OCI-LY3 (cell line): ENCODE results near the gene RAB3GAP2.
"Not testable (repeated sequence)": the region's sequence is repeated elsewhere in the genome, so short reads cannot be mapped to it uniquely, and the experiment has no call there.

Source experiments
- H2AFZ ChIP-seq: fragments of 200-600, 300-600 bp; shearing (Covaris generic); 2 replicates; pipeline ENCODE4 v1.6.0; 2014; ENCODE audit warnings: antibody characterized with exemption, low read depth, low read length
- H3K27ac ChIP-seq: fragments of 200-600, 300-600 bp; sonication (generic); 2 replicates; pipeline ENCODE4 v1.5.1; 2014; ENCODE audit warnings: mild to moderate bottlenecking, low read length, moderate library complexity, mixed read lengths
- H3K27me3 ChIP-seq: fragments of 200-600, 300-600 bp; sonication (generic); 2 replicates; pipeline ENCODE4 v1.6.1; 2014; ENCODE audit warnings: low read depth, low read length, mixed read lengths
- H3K36me3 ChIP-seq: fragments of 200-600, 300-600 bp; sonication (generic); replicated peaks from 2 replicates; pipeline ENCODE3; 2014; ENCODE audit warnings: low read depth, low read length, mixed read lengths
- H3K4me1 ChIP-seq: fragments of 300-600, 200-600 bp; sonication (generic); 2 replicates; pipeline ENCODE4 v1.6.1; 2014; ENCODE audit warnings: low read length, mixed read lengths
- H3K4me2 ChIP-seq: fragments of 200-600, 300-600 bp; sonication (generic); 2 replicates; pipeline ENCODE4 v1.6.1; 2014; ENCODE audit warnings: low read length, mixed read lengths
- H3K4me3 ChIP-seq: fragments of 300-600, 200-600 bp; sonication (generic); 2 replicates; pipeline ENCODE4 v1.5.1; 2014; ENCODE audit warnings: antibody characterized with exemption, mild to moderate bottlenecking, low read length, moderate library complexity
- H3K79me2 ChIP-seq: fragments of 300-600, 200-600 bp; shearing (Covaris generic); 2 replicates; pipeline ENCODE4 v1.6.1; 2014; ENCODE audit warnings: mild to moderate bottlenecking, low read length, mixed read lengths
- H3K9ac ChIP-seq: fragments of 300-600, 200-600 bp; shearing (Covaris generic); 2 replicates; pipeline ENCODE4 v1.6.0; 2014; ENCODE audit warnings: mild to moderate bottlenecking, low read length, moderate library complexity
- H3K9me3 ChIP-seq: fragments of 200-600, 300-600 bp; shearing (Covaris generic); 2 replicates; pipeline ENCODE4 v1.6.1; 2014; ENCODE audit warnings: low read length, mixed read lengths; ENCODE audit not compliant: insufficient read depth
- H4K20me1 ChIP-seq: fragments of 200-600, 300-600 bp; sonication (generic); 2 replicates; pipeline ENCODE4 v1.6.1; 2016; ENCODE audit warnings: low read length, mixed read lengths; ENCODE audit not compliant: insufficient read depth
- EZH2phosphoT487 ChIP-seq: fragments of 200-600 bp; shearing (Covaris generic); IDR thresholded peaks from 2 replicates; pipeline ENCODE4 v1.6.1; 2018; ENCODE audit warnings: antibody characterized with exemption, mixed run types, low read depth
- TF ChIP-seq, protein P1 (sequence below): fragments of 200-600, 300-600 bp; sonication (generic); IDR thresholded peaks from 2 replicates; pipeline ENCODE4 v1.5.1; 2014; ENCODE audit warnings: antibody characterized with exemption, low read length, low read depth

The RAB3GAP2 gene

DNA sequence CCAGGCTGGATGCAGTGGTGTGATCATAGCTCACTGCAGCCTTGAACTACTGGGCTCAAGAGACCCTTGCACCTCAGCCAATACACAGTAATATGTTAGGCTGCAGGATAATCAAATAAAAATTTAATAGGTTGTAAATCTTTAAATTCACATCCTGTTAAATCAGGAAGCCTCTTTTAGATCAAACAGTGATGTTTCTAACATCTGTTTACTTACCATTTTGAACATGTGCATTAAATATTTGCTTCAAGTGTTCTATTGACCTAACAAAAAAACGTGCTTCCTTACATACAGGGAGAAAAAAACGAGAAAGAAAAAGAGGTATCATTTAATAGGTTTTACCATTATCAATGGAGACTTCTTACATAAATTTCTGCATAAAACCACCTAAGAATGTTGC, 107.7 kb downstream of the RAB3GAP2 start:
- Histone ChIP-seq H3K27me3 (no peaks in the 10 kb centered on the region), H3K27ac (no peak overlapping the region), H3K4me2 (no peak overlapping the region), H3K4me3 (no peak overlapping the region), H3K4me1 (no peaks in the 10 kb centered on the region), H3K79me2 (no peaks in the 10 kb centered on the region), H3K36me3 (peaks cover 68% of the 10 kb centered on the region), H2AFZ (no peak overlapping the region), H4K20me1 (no peaks in the 10 kb centered on the region), H3K9me3 (no peaks in the 10 kb centered on the region), H3K9ac (no peak overlapping the region)
- TF ChIP-seq, protein P1, sequence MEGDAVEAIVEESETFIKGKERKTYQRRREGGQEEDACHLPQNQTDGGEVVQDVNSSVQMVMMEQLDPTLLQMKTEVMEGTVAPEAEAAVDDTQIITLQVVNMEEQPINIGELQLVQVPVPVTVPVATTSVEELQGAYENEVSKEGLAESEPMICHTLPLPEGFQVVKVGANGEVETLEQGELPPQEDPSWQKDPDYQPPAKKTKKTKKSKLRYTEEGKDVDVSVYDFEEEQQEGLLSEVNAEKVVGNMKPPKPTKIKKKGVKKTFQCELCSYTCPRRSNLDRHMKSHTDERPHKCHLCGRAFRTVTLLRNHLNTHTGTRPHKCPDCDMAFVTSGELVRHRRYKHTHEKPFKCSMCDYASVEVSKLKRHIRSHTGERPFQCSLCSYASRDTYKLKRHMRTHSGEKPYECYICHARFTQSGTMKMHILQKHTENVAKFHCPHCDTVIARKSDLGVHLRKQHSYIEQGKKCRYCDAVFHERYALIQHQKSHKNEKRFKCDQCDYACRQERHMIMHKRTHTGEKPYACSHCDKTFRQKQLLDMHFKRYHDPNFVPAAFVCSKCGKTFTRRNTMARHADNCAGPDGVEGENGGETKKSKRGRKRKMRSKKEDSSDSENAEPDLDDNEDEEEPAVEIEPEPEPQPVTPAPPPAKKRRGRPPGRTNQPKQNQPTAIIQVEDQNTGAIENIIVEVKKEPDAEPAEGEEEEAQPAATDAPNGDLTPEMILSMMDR = no peak
- no peak for TF ChIP-seq EZH2phosphoT487

DNA sequence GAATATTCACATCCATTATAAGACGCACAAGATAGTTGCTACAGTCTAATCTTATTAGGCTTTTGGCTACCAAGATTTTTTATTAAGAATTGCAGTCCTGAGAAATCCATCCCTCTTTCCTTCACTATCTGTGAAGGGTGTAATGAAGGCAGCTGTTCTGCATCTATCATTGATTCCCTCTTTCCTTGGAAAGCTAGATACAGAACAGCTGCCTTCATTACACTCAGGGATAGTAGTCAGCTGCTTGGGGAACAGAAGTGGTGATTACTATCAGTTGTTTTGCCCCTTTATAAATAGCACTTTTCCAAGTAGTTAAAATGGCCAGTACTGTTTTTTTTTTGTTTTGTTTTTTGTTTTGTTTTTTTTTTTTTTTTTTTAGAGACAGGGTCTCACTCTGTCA, 108.1 kb downstream of the RAB3GAP2 start:
- TF ChIP-seq, protein P1 = no peak
- no peak for TF ChIP-seq EZH2phosphoT487
- Histone ChIP-seq H3K9ac (no peak overlapping the region), H3K79me2 (no peaks in the 10 kb centered on the region), H3K4me3 (no peak overlapping the region), H2AFZ (no peak overlapping the region), H4K20me1 (no peaks in the 10 kb centered on the region), H3K36me3 (peaks cover 64% of the 10 kb centered on the region), H3K27ac (no peak overlapping the region), H3K4me1 (no peaks in the 10 kb centered on the region), H3K9me3 (no peaks in the 10 kb centered on the region), H3K4me2 (no peak overlapping the region), H3K27me3 (no peaks in the 10 kb centered on the region)

DNA sequence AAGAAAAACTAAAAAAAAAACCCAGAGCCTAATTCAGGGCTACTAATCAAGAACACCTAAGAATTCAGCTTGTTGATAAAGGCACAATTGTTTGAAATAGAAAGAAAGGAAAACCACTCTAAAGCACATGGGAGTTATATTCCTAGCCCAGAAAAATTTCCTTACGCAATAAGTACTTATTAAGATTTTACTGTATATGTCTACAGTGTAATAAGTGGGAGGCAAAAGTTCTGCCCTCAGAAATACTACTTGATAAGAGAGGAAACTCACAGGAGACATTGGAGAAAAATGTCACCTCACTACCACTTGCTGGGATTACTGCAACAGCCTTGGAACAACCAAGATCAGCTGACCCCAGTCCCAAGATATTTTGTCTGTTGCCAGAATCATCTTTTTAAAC, 112.2 kb downstream of the RAB3GAP2 start:
- no peaks in the 10 kb centered on the region for H3K79me2 ChIP-seq
- H4K20me1 ChIP-seq = no peaks in the 10 kb centered on the region
- no peaks in the 10 kb centered on the region for H3K9me3 ChIP-seq
- H3K4me3 ChIP-seq = no peak overlapping the region
- H3K4me2 ChIP-seq = no peak overlapping the region
- no peaks in the 10 kb centered on the region for H3K4me1 ChIP-seq
- no peak overlapping the region for H3K27ac ChIP-seq
- no peaks in the 10 kb centered on the region for H3K27me3 ChIP-seq
- H2AFZ ChIP-seq = no peak overlapping the region
- no peak overlapping the region for H3K9ac ChIP-seq
- TF ChIP-seq, protein P1 = no peak
- no peak for TF ChIP-seq EZH2phosphoT487
- peaks cover 63% of the 10 kb centered on the region for H3K36me3 ChIP-seq

DNA sequence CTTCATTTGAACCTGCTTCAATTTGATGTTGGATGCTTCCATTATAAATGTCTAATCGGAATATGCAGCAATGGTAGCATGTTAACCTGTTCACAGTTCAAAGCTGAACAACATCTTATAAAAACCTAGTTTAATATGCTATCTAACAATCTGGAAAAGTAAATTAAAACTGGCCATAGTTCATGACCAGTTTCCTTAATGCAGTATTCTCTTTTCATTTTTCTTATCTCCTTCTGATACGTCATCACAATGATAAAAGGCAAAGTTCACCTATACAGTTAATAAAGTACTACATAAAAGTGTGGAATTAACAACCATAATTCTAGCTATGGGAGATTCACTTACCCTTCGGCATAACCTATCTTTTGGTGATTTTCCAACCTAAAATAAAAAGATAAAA, 113.2 kb downstream of the RAB3GAP2 start:
- Histone ChIP-seq H3K4me1 (no peaks in the 10 kb centered on the region), H3K9ac (no peak overlapping the region), H2AFZ (no peak overlapping the region), H3K79me2 (no peaks in the 10 kb centered on the region), H3K4me2 (no peak overlapping the region), H3K4me3 (no peak overlapping the region), H3K27me3 (no peaks in the 10 kb centered on the region), H3K36me3 (peaks cover 62% of the 10 kb centered on the region), H4K20me1 (no peaks in the 10 kb centered on the region), H3K27ac (no peak overlapping the region), H3K9me3 (no peaks in the 10 kb centered on the region)
- no peak for TF ChIP-seq EZH2phosphoT487
- TF ChIP-seq, protein P1 = no peak

DNA sequence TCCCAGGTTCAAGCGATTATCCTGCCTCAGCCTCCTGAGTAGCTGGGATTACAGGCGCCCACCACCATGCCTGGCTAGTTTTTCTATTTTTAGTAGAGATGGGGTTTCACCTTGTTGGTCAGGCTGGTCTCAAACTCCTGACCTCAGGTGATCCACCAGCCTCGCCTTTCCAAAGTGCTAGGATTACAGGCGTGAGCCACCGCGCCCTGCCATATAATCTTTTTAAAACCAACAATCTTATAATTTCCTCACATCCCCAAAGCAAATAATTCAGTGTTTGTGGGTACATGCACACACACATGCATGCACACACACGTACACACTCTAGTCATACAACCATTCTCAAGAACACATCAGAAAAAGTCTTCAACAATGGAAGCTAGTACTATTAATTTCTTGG, 113.7 kb downstream of the RAB3GAP2 start:
- not testable (repeated sequence) for H3K27ac ChIP-seq, H3K9ac ChIP-seq, H4K20me1 ChIP-seq, H3K9me3 ChIP-seq, H3K4me2 ChIP-seq, H3K4me1 ChIP-seq, H3K79me2 ChIP-seq, H3K4me3 ChIP-seq, H2AFZ ChIP-seq, H3K27me3 ChIP-seq
- peaks cover 62% of the 10 kb centered on the region for H3K36me3 ChIP-seq
